Camera-type eye (tissue), 1 donor: Measurements from ENCODE around the gene PATL2. TPM values are rescaled to one million over a fixed set of nuclear protein-coding genes. Genes with fewer than 3 reads are reported as not detected.

Experiments used
- total RNA-seq: library from RNA; depleted of rRNA; stranded (reverse); fragments of >200 nt; gene quantifications from one replicate; pipeline ENCODE4 v1.2.3, GENCODE V29; 2014

Gene PATL2
- 0.49 TPM for total RNA-seq

GRCh38 chr15:44711096-44711742 is at the start of gene PATL2, which contains the start of gene B2M:
Gene PATL2, minus strand, starts transcription at chr15:44711323. Its CDS starts 34,833 bp downstream, at chr15:44676490.
Gene B2M, plus strand, starts transcription at chr15:44711517. Its CDS starts 30 bp downstream, at chr15:44711547.

GRCh38 chr15:44736181-44736765 is 25.1 kb upstream of the PATL2 start, which contains the start of gene TRIM69:
Gene TRIM69, plus strand, starts transcription at chr15:44736528. Its CDS starts 177 bp downstream, at chr15:44736705.

GRCh38 chr15:44663410-44664308 is 47.5 kb downstream of the PATL2 start, which contains the start of gene SPG11:
Gene SPG11, minus strand, starts transcription at chr15:44663662. Its CDS starts 15 bp downstream, at chr15:44663647.

Other genes with a start within 250 kb of the PATL2 start
- 73.5 TPM for gene EIF3J, start 174.2 kb downstream of the PATL2 start, total RNA-seq
- gene SPG11, start 47.7 kb downstream of the PATL2 start, total RNA-seq = 127 TPM
- gene B2M, start 194 bp upstream of the PATL2 start, total RNA-seq = 1,160 TPM
- gene TRIM69, start 25.2 kb upstream of the PATL2 start, total RNA-seq = 29.5 TPM
- not detected for gene TERB2, start 245.4 kb upstream of the PATL2 start, total RNA-seq